Activated naive CD4-positive, alpha-beta T cell treated with anti-CD3 and anti-CD28 coated beads, Interleukin-2, amount 50 U/mL, for 24 hours (primary cell): ENCODE measurements around the gene PCP2.
"Not testable (repeated sequence)": the region's sequence is repeated elsewhere in the genome, so short reads cannot be mapped to it uniquely, and the experiment has no call there.

Experiments used
- H3K27ac Mint-ChIP-seq: one replicate; pipeline ENCODE4 v1.8.0; 2021; ENCODE audit warnings: mild to moderate bottlenecking, mixed read lengths
- H3K27me3 Mint-ChIP-seq: one replicate; pipeline ENCODE4 v1.8.0; 2021; ENCODE audit warnings: mixed read lengths
- H3K36me3 Mint-ChIP-seq: one replicate; pipeline ENCODE4 v1.8.0; 2021; ENCODE audit warnings: mixed read lengths
- H3K4me1 Mint-ChIP-seq: one replicate; pipeline ENCODE4 v1.8.0; 2021; ENCODE audit warnings: mixed read lengths
- H3K4me3 Mint-ChIP-seq: one replicate; pipeline ENCODE4 v1.8.0; 2021; ENCODE audit warnings: mild to moderate bottlenecking, mixed read lengths
- H3K9me3 Mint-ChIP-seq: one replicate; pipeline ENCODE4 v1.8.0; 2021; ENCODE audit warnings: mixed read lengths

PCP2 gene

GRCh38 chr19:7646426-7646700 lies 12.8 kb upstream of the PCP2 start:
- Mint-ChIP-seq H3K36me3 (peaks cover 4% of the 10 kb centered on the region), H3K27ac (no peak overlapping the region), H3K4me1 (no peaks in the 10 kb centered on the region), H3K4me3 (no peak overlapping the region), H3K9me3 (no peaks in the 10 kb centered on the region), H3K27me3 (no peaks in the 10 kb centered on the region)

GRCh38 chr19:7645656-7646425 lies 12.3 kb upstream of the PCP2 start:
- no peaks in the 10 kb centered on the region for H3K27me3 Mint-ChIP-seq
- no peak overlapping the region for H3K27ac Mint-ChIP-seq
- H3K4me3 Mint-ChIP-seq: no peak overlapping the region
- no peaks in the 10 kb centered on the region for H3K9me3 Mint-ChIP-seq
- H3K36me3 Mint-ChIP-seq: peaks cover 4% of the 10 kb centered on the region
- H3K4me1 Mint-ChIP-seq: no peaks in the 10 kb centered on the region

- no peak overlapping the region for H3K27ac Mint-ChIP-seq
- peaks cover 4% of the 10 kb centered on the region for H3K36me3 Mint-ChIP-seq
- no peaks in the 10 kb centered on the region for H3K9me3 Mint-ChIP-seq
- H3K4me3 Mint-ChIP-seq: no peak overlapping the region
- H3K4me1 Mint-ChIP-seq: peaks cover 3% of the 10 kb centered on the region
- H3K27me3 Mint-ChIP-seq: no peaks in the 10 kb centered on the region
Observed at GRCh38 chr19:7645163-7645562, 11.6 kb upstream of the PCP2 start.

GRCh38 chr19:7644550-7644877 lies 11.0 kb upstream of the PCP2 start:
- Mint-ChIP-seq H3K27me3 (no peaks in the 10 kb centered on the region), H3K4me3 (no peak overlapping the region), H3K36me3 (peaks cover 4% of the 10 kb centered on the region), H3K27ac (no peak overlapping the region), H3K4me1 (peaks cover 9% of the 10 kb centered on the region), H3K9me3 (no peaks in the 10 kb centered on the region)

GRCh38 chr19:7643629-7644549 lies 10.4 kb upstream of the PCP2 start:
- not testable (repeated sequence) for H3K4me3 Mint-ChIP-seq, H3K27me3 Mint-ChIP-seq, H3K9me3 Mint-ChIP-seq, H3K36me3 Mint-ChIP-seq, H3K27ac Mint-ChIP-seq
- H3K4me1 Mint-ChIP-seq: peaks cover 14% of the 10 kb centered on the region

GRCh38 chr19:7643031-7643415 lies 9.5 kb upstream of the PCP2 start:
- Mint-ChIP-seq H3K4me1 (peaks cover 22% of the 10 kb centered on the region), H3K27ac (no peak overlapping the region), H3K36me3 (peaks cover 4% of the 10 kb centered on the region), H3K9me3 (no peaks in the 10 kb centered on the region), H3K27me3 (no peaks in the 10 kb centered on the region), H3K4me3 (no peak overlapping the region)

GRCh38 chr19:7642295-7643030 lies 8.9 kb upstream of the PCP2 start:
- Mint-ChIP-seq H3K9me3 (no peaks in the 10 kb centered on the region), H3K4me3 (no peak overlapping the region), H3K4me1 (peaks cover 28% of the 10 kb centered on the region), H3K27ac (no peak overlapping the region), H3K27me3 (no peaks in the 10 kb centered on the region), H3K36me3 (peaks cover 2% of the 10 kb centered on the region)

- Mint-ChIP-seq H3K4me3 (no peak overlapping the region), H3K9me3 (no peaks in the 10 kb centered on the region), H3K36me3 (peaks cover 2% of the 10 kb centered on the region), H3K27me3 (no peaks in the 10 kb centered on the region), H3K4me1 (peaks cover 31% of the 10 kb centered on the region), H3K27ac (no peak overlapping the region)
Observed at GRCh38 chr19:7641290-7642276, 8.1 kb upstream of the PCP2 start.

- H3K27ac Mint-ChIP-seq: no peak overlapping the region
- no peak overlapping the region for H3K4me3 Mint-ChIP-seq
- no peaks in the 10 kb centered on the region for H3K9me3 Mint-ChIP-seq
- no peaks in the 10 kb centered on the region for H3K27me3 Mint-ChIP-seq
- H3K4me1 Mint-ChIP-seq: peaks cover 33% of the 10 kb centered on the region
- peaks cover 1% of the 10 kb centered on the region for H3K36me3 Mint-ChIP-seq
Observed at GRCh38 chr19:7640803-7641202, 7.3 kb upstream of the PCP2 start.

- Mint-ChIP-seq H3K36me3 (no peaks in the 10 kb centered on the region), H3K27me3 (no peaks in the 10 kb centered on the region), H3K4me3 (peak overlapping the region; percentile 0), H3K27ac (no peak overlapping the region), H3K4me1 (peaks cover 36% of the 10 kb centered on the region), H3K9me3 (no peaks in the 10 kb centered on the region)
Observed at GRCh38 chr19:7639863-7640348, 6.4 kb upstream of the PCP2 start.

GRCh38 chr19:7638802-7639465 lies 5.4 kb upstream of the PCP2 start:
- no peak overlapping the region for H3K4me3 Mint-ChIP-seq
- H3K27me3 Mint-ChIP-seq: no peaks in the 10 kb centered on the region
- no peaks in the 10 kb centered on the region for H3K36me3 Mint-ChIP-seq
- H3K27ac Mint-ChIP-seq: no peak overlapping the region
- no peaks in the 10 kb centered on the region for H3K9me3 Mint-ChIP-seq
- peaks cover 36% of the 10 kb centered on the region for H3K4me1 Mint-ChIP-seq

- no peaks in the 10 kb centered on the region for H3K27me3 Mint-ChIP-seq
- peak overlapping the region; percentile 51 for H3K27ac Mint-ChIP-seq
- H3K4me1 Mint-ChIP-seq: peaks cover 36% of the 10 kb centered on the region
- peak overlapping the region; percentile 83 for H3K4me3 Mint-ChIP-seq
- no peaks in the 10 kb centered on the region for H3K36me3 Mint-ChIP-seq
- no peaks in the 10 kb centered on the region for H3K9me3 Mint-ChIP-seq
Observed at GRCh38 chr19:7637374-7638256, 4.1 kb upstream of the PCP2 start.

- no peaks in the 10 kb centered on the region for H3K36me3 Mint-ChIP-seq
Observed at GRCh38 chr19:7636691-7637373, 3.3 kb upstream of the PCP2 start, which contains the start of gene STXBP2. TSS of gene STXBP2 (plus strand) at chr19:7637110. CDS start at chr19:7637150, 40 bp downstream.

More at GRCh38 chr19:7636691-7637373, 3.3 kb upstream of the PCP2 start, which contains the start of gene STXBP2:
- peak within 1 kb of the TSS; percentile 74 for H3K27ac Mint-ChIP-seq
- H3K9me3 Mint-ChIP-seq: no peaks in the 10 kb centered on the region
- H3K4me1 Mint-ChIP-seq: peaks cover 36% of the 10 kb centered on the region
- H3K27me3 Mint-ChIP-seq: no peaks in the 10 kb centered on the region
- H3K4me3 Mint-ChIP-seq: peak within 1 kb of the TSS; percentile 83
